CD8-positive, alpha-beta memory T cell (primary cell): ENCODE measurements around the gene SMIM20. TPM values are rescaled to one million over a fixed set of nuclear protein-coding genes. Genes with fewer than 3 reads are reported as not detected.
A peak's percentile ranks its signal among the peaks of the same experiment; 100 is the strongest.

ENCODE experiments used
- CTCF ChIA-PET: fragments of 350-600 bp; sonication (Branson Sonifier 250); formaldehyde crosslinking; loops from one replicate; lab custom pipeline; 2021; ENCODE audit warnings: antibody characterized with exemption; lab: Charles Lee
- POLR2A ChIA-PET: fragments of 350-600 bp; sonication (Branson Sonifier 250); formaldehyde crosslinking; loops from one replicate; lab custom pipeline; 2021; ENCODE audit warnings: antibody characterized with exemption; lab: Charles Lee
- DNase-seq, 5 donors: peaks; one replicate each; pipeline versions ENCODE4 v3.0.0 to v3.0.0-alpha.2; 2020 to 2022; ENCODE audit warnings: mixed read lengths in 1 of 5
- H3K27ac ChIP-seq: one replicate; pipeline ENCODE4 v1.7.0; 2013; ENCODE audit warnings: low read depth, mild to moderate bottlenecking, low read length, moderate library complexity
- H3K27me3 ChIP-seq: 2 replicates; pipeline ENCODE4 v1.7.0; 2013; ENCODE audit warnings: low read length, mild to moderate bottlenecking; ENCODE audit not compliant: insufficient read depth, poor library complexity, severe bottlenecking
- H3K36me3 ChIP-seq: 2 replicates; pipeline ENCODE4 v1.7.0; 2013; ENCODE audit warnings: mild to moderate bottlenecking, low read length, moderate library complexity; ENCODE audit not compliant: insufficient read depth
- H3K4me1 ChIP-seq: 2 replicates; pipeline ENCODE4 v1.7.0; 2013; ENCODE audit warnings: mild to moderate bottlenecking, low read length, moderate library complexity; ENCODE audit not compliant: insufficient read depth
- H3K4me3 ChIP-seq: 2 replicates; pipeline ENCODE4 v1.7.0; 2013; ENCODE audit warnings: mild to moderate bottlenecking, low read length
- H3K9me3 ChIP-seq: 2 replicates; pipeline ENCODE4 v1.7.0; 2013; ENCODE audit warnings: mild to moderate bottlenecking, low read length
- H3K27ac Mint-ChIP-seq, 8 donors: one replicate each; pipeline ENCODE4 v1.8.0; 2020 to 2021; ENCODE audit warnings: mixed read lengths in 8 of 8, mild to moderate bottlenecking in 6 of 8, inconsistent platforms in 3 of 8, moderate library complexity in 3 of 8
- H3K27me3 Mint-ChIP-seq, 2 donors: one replicate each; pipeline ENCODE4 v1.8.0; 2020 to 2021; ENCODE audit warnings: mixed read lengths in 2 of 2, mild to moderate bottlenecking in 1 of 2, moderate library complexity in 1 of 2
- H3K36me3 Mint-ChIP-seq, 3 donors: one replicate each; pipeline ENCODE4 v1.8.0; 2020 to 2021; ENCODE audit warnings: mixed read lengths in 3 of 3, inconsistent platforms in 1 of 3, mild to moderate bottlenecking in 1 of 3
- H3K4me1 Mint-ChIP-seq, 3 donors: one replicate each; pipeline ENCODE4 v1.8.0; 2020 to 2021; ENCODE audit warnings: mixed read lengths in 3 of 3, inconsistent platforms in 1 of 3, mild to moderate bottlenecking in 1 of 3
- H3K4me3 Mint-ChIP-seq, 7 donors: one replicate each; pipeline ENCODE4 v1.8.0; 2020 to 2021; ENCODE audit warnings: mixed read lengths in 7 of 7, mild to moderate bottlenecking in 6 of 7, moderate library complexity in 4 of 7, inconsistent platforms in 2 of 7
- H3K9me3 Mint-ChIP-seq, 5 donors: one replicate each; pipeline ENCODE4 v1.8.0; 2020 to 2022; ENCODE audit warnings: mixed read lengths in 5 of 5, mild to moderate bottlenecking in 3 of 5, moderate library complexity in 2 of 5, inconsistent platforms in 1 of 5
- polyA plus RNA-seq: library from polyadenylated mRNA; unstranded; fragments of 300-500 nt; fragmentation: Illumina TruSeq; gene quantifications from one replicate; pipeline ENCODE4 v1.2.3, GENCODE V29; 2021
- total RNA-seq, 2 experiments: library from RNA; stranded (reverse); gene quantifications; one replicate each; pipeline ENCODE4 v1.2.3, GENCODE V29; 2021

The SMIM20 gene
- total and polyA plus RNA-seq, 3 experiments from 2014 or later: 25.1 to 47.3 (median 28.5) TPM

- H3K4me3 ChIP-seq: no peak overlapping the region
- Mint-ChIP-seq H3K9me3 (peaks cover 0 to 2% (median 0%) of the 10 kb centered on the region in 5 donors), H3K27me3 (peaks cover 0 to 4% of the 10 kb centered on the region in 2 donors), H3K4me3 (no peak overlapping the region), H3K36me3 (peaks cover 0 to 2% (median 0%) of the 10 kb centered on the region in 3 donors), H3K27ac (no peak overlapping the region), H3K4me1 (no peaks in the 10 kb centered on the region)
- no peak for DNase-seq
- H3K4me1 ChIP-seq: no peaks in the 10 kb centered on the region
- no peak overlapping the region for H3K27ac ChIP-seq
- no peaks in the 10 kb centered on the region for H3K9me3 ChIP-seq
- ChIA-PET POLR2A (no interaction called here), CTCF (no interaction called here)
- no peaks in the 10 kb centered on the region for H3K27me3 ChIP-seq
- H3K36me3 ChIP-seq: no peaks in the 10 kb centered on the region
Observed at GRCh38 chr4:25874655-25875054, 39.4 kb upstream of the SMIM20 start.

DNA sequence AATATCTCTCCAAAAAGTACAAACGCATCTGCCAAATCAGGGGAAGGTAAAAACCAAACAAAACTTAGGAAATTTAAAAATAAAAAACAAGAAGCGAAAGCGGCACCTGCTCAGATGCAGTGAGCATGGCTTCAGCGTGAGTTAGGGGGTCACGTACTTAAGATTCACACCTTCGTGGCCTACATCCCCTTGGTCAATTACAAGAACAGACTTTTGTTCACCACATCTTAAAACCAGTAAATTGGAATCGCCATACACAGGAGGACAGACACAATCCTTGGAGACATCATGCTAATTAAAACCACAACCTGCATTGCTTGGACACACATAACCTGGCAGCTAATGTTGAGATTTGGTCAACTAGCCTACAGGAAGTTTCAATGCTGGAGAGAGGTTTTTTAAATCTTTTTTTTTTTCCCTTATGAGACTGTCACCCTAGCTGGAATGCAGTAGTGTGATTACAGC lies 38.7 kb upstream of the SMIM20 start:
- Mint-ChIP-seq H3K4me3 (no peak overlapping the region), H3K27ac (no peak overlapping the region), H3K4me1 (no peaks in the 10 kb centered on the region), H3K9me3 (peaks cover 0 to 3% (median 0%) of the 10 kb centered on the region in 5 donors), H3K36me3 (peaks cover 0 to 5% (median 0%) of the 10 kb centered on the region in 3 donors), H3K27me3 (peaks cover 0 to 4% of the 10 kb centered on the region in 2 donors)
- ChIA-PET CTCF (no interaction called here), POLR2A (no interaction called here)
- no peaks in the 10 kb centered on the region for H3K36me3 ChIP-seq
- DNase-seq: no peak
- no peaks in the 10 kb centered on the region for H3K27me3 ChIP-seq
- H3K9me3 ChIP-seq: no peaks in the 10 kb centered on the region
- no peak overlapping the region for H3K4me3 ChIP-seq
- no peaks in the 10 kb centered on the region for H3K4me1 ChIP-seq
- no peak overlapping the region for H3K27ac ChIP-seq

DNA sequence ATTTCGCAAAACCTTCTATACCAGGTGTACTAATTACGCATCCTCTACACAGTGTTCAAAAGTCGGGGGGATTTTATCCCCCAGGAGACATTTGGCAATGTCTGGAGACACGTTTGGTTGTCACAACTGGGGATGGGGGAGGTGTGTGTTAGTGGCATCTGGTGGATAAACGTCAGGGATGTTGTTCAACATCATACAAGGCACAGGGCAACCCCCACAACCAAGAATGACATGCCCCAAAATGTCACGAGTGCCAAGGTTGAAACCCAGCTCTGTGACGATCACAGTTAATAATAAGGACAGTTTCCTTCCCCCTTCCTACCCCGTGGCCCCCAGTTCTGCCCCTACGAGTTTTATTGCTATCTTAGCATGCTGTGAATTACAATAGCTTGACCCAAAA lies 35.3 kb upstream of the SMIM20 start:
- no peaks in the 10 kb centered on the region for H3K4me1 Mint-ChIP-seq
- H3K4me3 Mint-ChIP-seq: no peak overlapping the region
- H3K9me3 ChIP-seq: no peaks in the 10 kb centered on the region
- DNase-seq: no peak
- no peaks in the 10 kb centered on the region for H3K36me3 ChIP-seq
- peaks cover 0 to 4% of the 10 kb centered on the region in 2 donors for H3K27me3 Mint-ChIP-seq
- CTCF ChIA-PET: no interaction called here
- no peak overlapping the region for H3K4me3 ChIP-seq
- H3K4me1 ChIP-seq: no peaks in the 10 kb centered on the region
- H3K27ac ChIP-seq: no peak overlapping the region
- no peaks in the 10 kb centered on the region for H3K27me3 ChIP-seq
- H3K36me3 Mint-ChIP-seq: peaks cover 0 to 5% (median 0%) of the 10 kb centered on the region in 3 donors
- peaks cover 0 to 3% (median 0%) of the 10 kb centered on the region in 5 donors for H3K9me3 Mint-ChIP-seq
- H3K27ac Mint-ChIP-seq: no peak overlapping the region
- POLR2A ChIA-PET: no interaction called here

- H3K36me3 ChIP-seq: no peaks in the 10 kb centered on the region
- no peaks in the 10 kb centered on the region for H3K27me3 ChIP-seq
- H3K4me1 ChIP-seq: no peaks in the 10 kb centered on the region
- POLR2A ChIA-PET: no interaction called here
- DNase-seq: no peak
- peaks cover 0 to 4% of the 10 kb centered on the region in 2 donors for H3K27me3 Mint-ChIP-seq
- H3K4me3 ChIP-seq: no peak overlapping the region
- H3K27ac Mint-ChIP-seq: no peak overlapping the region
- H3K4me1 Mint-ChIP-seq: no peaks in the 10 kb centered on the region
- H3K9me3 Mint-ChIP-seq: peaks cover 0 to 3% (median 0%) of the 10 kb centered on the region in 5 donors
- H3K27ac ChIP-seq: no peak overlapping the region
- CTCF ChIA-PET: no interaction called here
- H3K9me3 ChIP-seq: no peaks in the 10 kb centered on the region
- peaks cover 0 to 5% (median 0%) of the 10 kb centered on the region in 3 donors for H3K36me3 Mint-ChIP-seq
- no peak overlapping the region for H3K4me3 Mint-ChIP-seq
Observed at GRCh38 chr4:25879091-25879584, 34.9 kb upstream of the SMIM20 start.

DNA sequence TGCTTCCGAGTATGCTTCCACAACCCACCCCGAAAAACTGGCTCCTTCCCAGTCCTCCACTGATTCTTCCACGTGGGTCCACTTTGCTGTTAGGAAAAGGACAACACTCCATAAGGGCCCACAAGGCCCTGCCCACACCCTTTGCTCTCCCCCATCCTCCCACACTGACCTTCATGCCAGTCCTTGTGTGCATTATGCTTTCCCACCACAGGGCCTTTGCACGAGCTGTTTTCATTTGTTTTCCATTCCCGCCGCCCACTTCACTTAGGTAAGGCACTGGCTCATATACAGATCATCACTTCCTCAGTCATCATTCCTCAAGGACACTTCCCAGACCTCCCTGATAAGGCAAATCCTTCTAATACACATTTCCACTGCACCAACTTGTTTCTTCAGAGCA lies 34.4 kb upstream of the SMIM20 start:
- ChIA-PET CTCF (no interaction called here), POLR2A (no interaction called here)
- no peaks in the 10 kb centered on the region for H3K27me3 ChIP-seq
- peaks cover 0 to 3% (median 0%) of the 10 kb centered on the region in 5 donors for H3K9me3 Mint-ChIP-seq
- no peak overlapping the region for H3K27ac ChIP-seq
- no peak for DNase-seq
- H3K27ac Mint-ChIP-seq: no peak overlapping the region
- H3K4me1 Mint-ChIP-seq: no peaks in the 10 kb centered on the region
- H3K36me3 Mint-ChIP-seq: peaks cover 0 to 5% (median 0%) of the 10 kb centered on the region in 3 donors
- no peaks in the 10 kb centered on the region for H3K4me1 ChIP-seq
- no peak overlapping the region for H3K4me3 ChIP-seq
- peaks cover 0 to 4% of the 10 kb centered on the region in 2 donors for H3K27me3 Mint-ChIP-seq
- no peaks in the 10 kb centered on the region for H3K9me3 ChIP-seq
- no peak overlapping the region for H3K4me3 Mint-ChIP-seq
- H3K36me3 ChIP-seq: no peaks in the 10 kb centered on the region

GRCh38 chr4:25879991-25880651 lies 33.9 kb upstream of the SMIM20 start:
- CTCF ChIA-PET: no interaction called here
- Mint-ChIP-seq H3K4me1 (no peaks in the 10 kb centered on the region), H3K36me3 (peaks cover 0 to 5% (median 0%) of the 10 kb centered on the region in 3 donors), H3K27me3 (peaks cover 0 to 4% of the 10 kb centered on the region in 2 donors), H3K9me3 (peaks cover 0 to 3% (median 0%) of the 10 kb centered on the region in 5 donors), H3K27ac (no peak overlapping the region), H3K4me3 (no peak overlapping the region)
- Histone ChIP-seq H3K36me3 (no peaks in the 10 kb centered on the region), H3K4me3 (no peak overlapping the region), H3K27me3 (no peaks in the 10 kb centered on the region), H3K9me3 (no peaks in the 10 kb centered on the region), H3K4me1 (no peaks in the 10 kb centered on the region), H3K27ac (no peak overlapping the region)
- POLR2A ChIA-PET: no interaction called here
- DNase-seq: no peak

- H3K9me3 Mint-ChIP-seq: peaks cover 0 to 3% (median 0%) of the 10 kb centered on the region in 5 donors
- no peak overlapping the region for H3K4me3 ChIP-seq
- no peaks in the 10 kb centered on the region for H3K36me3 ChIP-seq
- H3K4me3 Mint-ChIP-seq: no peak overlapping the region
- CTCF ChIA-PET: no interaction called here
- H3K27ac ChIP-seq: no peak overlapping the region
- H3K9me3 ChIP-seq: no peaks in the 10 kb centered on the region
- peaks cover 0 to 5% (median 0%) of the 10 kb centered on the region in 3 donors for H3K36me3 Mint-ChIP-seq
- no peaks in the 10 kb centered on the region for H3K4me1 Mint-ChIP-seq
- peaks cover 0 to 4% of the 10 kb centered on the region in 2 donors for H3K27me3 Mint-ChIP-seq
- no peak overlapping the region for H3K27ac Mint-ChIP-seq
- H3K4me1 ChIP-seq: no peaks in the 10 kb centered on the region
- H3K27me3 ChIP-seq: no peaks in the 10 kb centered on the region
- DNase-seq: no peak
- POLR2A ChIA-PET: no interaction called here
Observed at GRCh38 chr4:25881193-25881592, 32.8 kb upstream of the SMIM20 start.

GRCh38 chr4:25882226-25882625 lies 31.8 kb upstream of the SMIM20 start:
- no peaks in the 10 kb centered on the region for H3K9me3 ChIP-seq
- Mint-ChIP-seq H3K36me3 (peaks cover 0 to 5% (median 3%) of the 10 kb centered on the region in 3 donors), H3K9me3 (peaks cover 0 to 3% (median 0%) of the 10 kb centered on the region in 5 donors), H3K4me3 (no peak overlapping the region), H3K27me3 (peaks cover 0 to 4% of the 10 kb centered on the region in 2 donors), H3K27ac (peak overlapping the region in 1 of 8 donors; percentile 91), H3K4me1 (no peaks in the 10 kb centered on the region)
- ChIA-PET CTCF (no interaction called here), POLR2A (no interaction called here)
- no peaks in the 10 kb centered on the region for H3K36me3 ChIP-seq
- no peaks in the 10 kb centered on the region for H3K27me3 ChIP-seq
- DNase-seq: no peak
- no peaks in the 10 kb centered on the region for H3K4me1 ChIP-seq
- H3K27ac ChIP-seq: no peak overlapping the region
- H3K4me3 ChIP-seq: no peak overlapping the region
